ENCODE measurements around the gene GALNT18.

GALNT18 gene

DNA sequence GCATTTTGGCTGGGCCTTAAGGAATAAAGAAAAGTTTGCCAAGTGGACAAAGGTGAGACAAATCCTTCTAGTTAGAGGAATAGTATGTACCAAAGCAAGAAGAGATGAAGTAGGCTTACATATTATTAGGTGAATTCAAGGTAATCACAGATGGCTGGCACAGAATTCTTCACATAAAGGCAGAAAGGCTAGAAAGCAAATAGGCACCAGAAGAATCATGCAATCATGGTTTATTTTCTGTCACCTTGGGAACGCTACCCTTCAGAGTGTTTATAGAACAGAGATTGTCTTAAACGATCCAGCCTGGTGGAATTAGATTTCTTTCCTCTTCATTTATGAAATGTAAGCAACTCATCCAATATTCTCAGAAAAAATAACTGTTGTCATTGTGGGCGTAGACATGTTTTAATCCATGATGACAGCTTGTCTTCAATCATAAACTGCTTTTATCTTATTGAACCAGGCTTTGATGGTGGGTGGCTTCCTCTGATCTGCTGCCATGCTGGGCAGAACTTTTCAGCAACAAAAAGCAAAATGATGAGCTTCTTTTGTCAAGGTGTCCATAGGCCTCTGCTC, 219.8 kb downstream of the GALNT18 start:
- FAIRE-seq, result no peak
- no peak for DNase-seq (ENCODE audit: extremely low spot score, insufficient read length, low read depth)

DNA sequence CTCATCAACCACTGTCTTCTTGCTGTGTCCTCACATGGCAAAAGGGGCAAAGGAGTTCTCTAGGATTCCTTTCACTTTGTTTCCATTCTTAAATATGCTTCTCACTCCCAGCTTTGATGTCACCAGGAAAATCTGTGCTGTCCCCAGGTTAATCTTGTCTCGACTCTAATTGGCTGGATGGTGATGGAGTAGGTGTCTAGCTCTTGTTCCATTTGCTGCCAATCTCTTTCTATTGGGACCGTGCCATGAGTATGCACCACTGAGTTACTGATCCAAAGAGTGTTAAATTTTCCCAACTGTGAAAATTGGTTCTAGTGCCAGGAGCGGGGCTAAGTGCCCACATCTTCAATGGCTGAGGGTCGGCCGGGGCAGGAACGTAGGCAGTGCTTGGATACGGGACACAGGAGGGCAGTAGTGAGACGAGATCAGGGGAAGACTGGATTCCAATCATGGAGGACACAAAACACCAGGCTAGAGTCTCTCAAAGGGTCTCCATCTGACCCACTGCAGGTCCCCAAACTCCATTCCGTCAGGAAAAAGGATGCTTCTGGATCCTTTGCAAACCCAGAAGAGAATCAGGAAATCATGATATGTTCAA, 221.1 kb downstream of the GALNT18 start:
- FAIRE-seq (no peak), DNase-seq (ENCODE audit: extremely low spot score, insufficient read length, low read depth) (no peak)

DNA sequence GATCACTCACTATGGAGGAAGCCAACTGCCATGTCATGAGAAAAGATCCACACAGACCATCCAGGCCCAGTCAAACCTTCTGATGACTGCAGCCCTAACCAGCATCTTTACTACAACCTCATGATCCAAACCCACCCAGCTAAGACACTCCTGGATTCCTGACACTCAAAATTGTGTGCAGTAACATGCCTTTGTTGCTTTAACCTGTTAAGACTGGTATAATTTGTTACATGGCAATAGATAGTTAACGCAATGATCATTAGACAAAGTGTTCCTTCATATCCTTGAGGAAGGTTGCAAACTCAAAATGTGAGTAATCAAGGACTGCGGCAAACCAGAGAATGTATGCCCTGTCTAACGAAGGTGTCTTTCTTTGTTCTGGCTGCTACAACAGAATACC, 221.7 kb downstream of the GALNT18 start:
- FAIRE-seq (no peak), DNase-seq (ENCODE audit: extremely low spot score, insufficient read length, low read depth) (no peak)

DNA sequence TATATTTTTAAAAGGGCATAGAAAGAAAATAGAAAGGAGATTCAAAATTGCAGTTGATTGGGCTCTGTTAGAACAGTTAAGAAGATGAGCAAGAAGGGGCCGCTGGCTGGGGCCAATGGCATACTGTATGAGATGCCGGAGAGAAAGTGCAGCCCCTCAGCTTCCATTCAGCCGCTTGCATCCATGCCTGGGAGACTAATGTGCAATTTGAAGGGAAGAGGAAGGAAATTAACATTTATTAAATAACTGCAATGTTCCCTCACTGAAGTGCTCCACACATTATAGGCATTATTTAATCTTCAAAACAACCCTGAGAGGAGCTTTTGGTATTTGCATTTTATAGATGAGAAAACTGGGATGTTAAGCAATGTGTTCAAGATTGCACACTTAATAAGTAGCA, 224.0 kb downstream of the GALNT18 start:
- FAIRE-seq (no peak), DNase-seq (ENCODE audit: extremely low spot score, insufficient read length, low read depth) (no peak)

DNA sequence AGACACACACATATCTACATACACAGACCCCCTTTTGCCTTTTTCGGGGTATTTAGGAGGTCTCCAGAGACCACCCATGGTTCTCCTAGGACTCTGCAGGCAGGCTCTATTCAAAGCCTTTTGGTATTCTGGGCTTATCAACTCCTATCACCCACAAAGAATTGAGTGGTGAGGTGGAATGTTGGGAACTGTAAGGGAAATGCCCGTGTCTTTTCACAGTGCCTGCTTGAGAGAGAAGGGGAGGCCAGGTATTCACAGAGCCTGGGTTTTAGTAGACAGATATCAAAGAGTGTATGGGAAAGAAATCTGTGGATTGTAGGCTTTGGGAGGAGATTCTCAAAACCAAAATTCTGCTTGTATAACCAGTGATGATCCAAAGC, 224.8 kb downstream of the GALNT18 start:
- FAIRE-seq (no peak), DNase-seq (ENCODE audit: extremely low spot score, insufficient read length, low read depth) (no peak)

DNA sequence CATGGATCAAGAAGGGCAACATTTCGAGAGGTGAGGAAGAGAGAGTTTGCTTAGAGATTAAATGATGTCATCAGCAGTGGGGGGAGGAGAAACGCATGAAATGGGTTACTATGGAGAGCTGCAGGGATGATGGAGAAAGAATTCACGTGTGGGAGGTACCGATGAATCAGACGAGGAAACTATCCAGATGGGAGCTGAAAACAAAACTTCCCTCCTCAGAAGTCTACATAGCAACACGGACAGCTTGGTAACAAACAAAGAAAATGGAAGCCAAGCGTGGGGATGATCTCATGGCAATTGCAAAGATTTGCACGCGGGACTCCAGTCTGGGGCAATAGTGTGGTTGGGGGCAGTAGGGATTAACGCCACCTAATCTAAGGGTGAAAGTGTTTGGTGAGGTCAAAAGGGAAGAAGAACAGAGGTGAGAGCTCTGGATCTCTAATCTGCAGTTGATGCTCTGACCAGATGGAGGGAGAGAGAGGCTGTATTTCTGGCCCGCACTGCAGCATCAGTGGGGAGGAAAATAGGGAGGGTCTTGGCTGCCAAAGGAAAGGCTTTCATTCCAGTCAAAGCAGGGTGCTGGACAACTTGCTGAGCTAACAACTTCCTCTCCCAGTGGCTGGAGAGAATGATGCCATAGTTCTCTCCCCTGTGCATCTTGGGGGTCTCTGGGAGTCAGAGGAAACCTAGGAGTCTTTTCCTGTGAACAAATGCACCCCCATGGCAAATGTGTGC, 225.3 kb downstream of the GALNT18 start:
- no peak for FAIRE-seq
- DNase-seq (ENCODE audit: extremely low spot score, insufficient read length, low read depth), result no peak

DNA sequence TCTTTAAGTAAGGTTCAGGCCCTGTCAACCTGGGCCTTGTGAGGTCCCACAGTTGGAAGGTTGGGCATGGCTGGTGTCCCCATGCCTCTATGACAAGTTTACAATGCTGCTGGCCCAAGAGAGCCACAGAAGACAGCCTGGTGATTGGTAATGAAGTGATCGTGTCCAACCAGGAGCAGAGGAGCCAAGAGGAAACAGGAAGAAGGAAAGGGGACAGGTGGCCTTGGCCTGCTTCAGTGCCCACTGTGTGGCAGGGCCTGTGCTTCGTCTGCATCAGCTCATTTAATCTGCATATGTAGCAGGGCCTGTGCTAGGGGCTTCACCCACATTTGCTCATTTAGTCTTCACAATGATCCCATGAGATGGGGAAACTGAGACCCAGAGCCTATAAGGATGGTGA, 226.7 kb downstream of the GALNT18 start:
- FAIRE-seq, result no peak

DNA sequence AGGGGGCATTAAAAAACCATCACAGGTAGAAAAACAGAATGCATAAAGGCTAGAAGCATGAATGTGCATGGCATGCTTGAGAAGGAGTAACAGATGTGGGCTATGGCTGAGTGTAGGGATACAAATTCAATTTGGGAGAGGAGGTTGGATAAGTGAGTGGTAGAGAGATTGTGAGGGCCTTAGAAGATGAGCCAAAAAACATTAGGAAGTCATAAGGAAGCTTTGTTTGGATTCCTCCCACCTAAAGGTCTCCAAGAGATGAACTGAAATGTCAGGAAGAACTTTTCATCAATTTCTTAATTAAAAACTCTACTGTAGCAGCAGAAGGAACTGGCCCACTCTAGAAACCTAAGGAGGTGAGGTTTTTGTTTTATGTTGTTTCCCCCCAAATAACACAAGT, 227.6 kb downstream of the GALNT18 start:
- FAIRE-seq (no peak), DNase-seq (ENCODE audit: extremely low spot score, insufficient read length, low read depth) (no peak)

More for the DNA sequence above, 226.7 kb downstream of the GALNT18 start:
- DNase-seq (ENCODE audit: extremely low spot score, insufficient read length, low read depth), result no peak

DNA sequence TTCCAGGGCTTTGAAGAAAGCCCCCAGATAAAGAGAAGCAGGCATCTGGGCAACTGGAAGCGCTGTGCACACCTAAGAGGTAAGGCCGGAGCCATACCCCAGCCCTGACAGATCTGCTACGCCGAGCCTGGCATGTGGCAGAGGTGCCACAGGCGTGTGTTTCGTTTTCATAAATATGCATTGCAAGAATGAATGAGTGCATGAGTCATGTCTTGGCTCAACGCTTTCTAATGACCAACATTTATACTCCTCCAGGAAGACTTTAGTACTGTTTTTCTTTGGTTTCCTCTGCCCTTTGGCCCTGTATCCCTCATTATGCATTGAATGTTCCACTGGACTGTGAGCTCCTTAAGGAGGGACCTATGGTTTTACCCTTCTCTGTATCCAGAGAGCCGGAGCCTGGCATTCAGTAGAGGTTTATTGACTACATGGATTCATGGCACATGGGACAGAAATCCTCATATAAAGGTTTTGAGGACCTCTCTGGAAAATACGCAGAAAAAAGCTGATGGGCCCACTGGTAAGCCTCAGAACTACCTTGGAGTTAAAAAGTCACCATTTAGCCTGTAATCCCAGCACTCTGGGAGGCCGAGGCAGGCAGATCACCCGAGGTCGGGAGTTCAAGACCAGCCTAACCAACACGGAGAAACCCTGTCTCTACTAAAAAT, 229.9 kb downstream of the GALNT18 start:
- no peak for DNase-seq (ENCODE audit: extremely low spot score, insufficient read length, low read depth)
- no peak for FAIRE-seq

DNA sequence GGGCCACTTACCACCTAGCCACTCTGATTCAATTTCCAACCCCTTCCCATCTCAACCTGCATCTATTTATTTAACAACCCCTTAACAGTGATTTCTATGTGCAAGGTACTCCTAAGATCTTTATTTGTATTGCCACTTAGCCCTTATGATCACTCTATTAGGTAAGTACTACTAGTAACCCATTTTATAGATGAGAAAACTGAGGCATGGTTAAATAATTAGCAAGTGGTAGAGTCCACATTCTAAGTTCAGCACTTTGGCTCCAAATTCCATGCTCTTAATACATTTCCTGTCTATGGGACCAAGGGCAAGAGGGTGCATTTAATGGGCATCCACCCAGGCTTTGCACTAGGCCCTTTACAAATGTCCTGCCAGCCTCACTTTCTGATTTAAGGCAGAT, 230.6 kb downstream of the GALNT18 start:
- DNase-seq (ENCODE audit: extremely low spot score, insufficient read length, low read depth) (no peak), FAIRE-seq (no peak)

DNA sequence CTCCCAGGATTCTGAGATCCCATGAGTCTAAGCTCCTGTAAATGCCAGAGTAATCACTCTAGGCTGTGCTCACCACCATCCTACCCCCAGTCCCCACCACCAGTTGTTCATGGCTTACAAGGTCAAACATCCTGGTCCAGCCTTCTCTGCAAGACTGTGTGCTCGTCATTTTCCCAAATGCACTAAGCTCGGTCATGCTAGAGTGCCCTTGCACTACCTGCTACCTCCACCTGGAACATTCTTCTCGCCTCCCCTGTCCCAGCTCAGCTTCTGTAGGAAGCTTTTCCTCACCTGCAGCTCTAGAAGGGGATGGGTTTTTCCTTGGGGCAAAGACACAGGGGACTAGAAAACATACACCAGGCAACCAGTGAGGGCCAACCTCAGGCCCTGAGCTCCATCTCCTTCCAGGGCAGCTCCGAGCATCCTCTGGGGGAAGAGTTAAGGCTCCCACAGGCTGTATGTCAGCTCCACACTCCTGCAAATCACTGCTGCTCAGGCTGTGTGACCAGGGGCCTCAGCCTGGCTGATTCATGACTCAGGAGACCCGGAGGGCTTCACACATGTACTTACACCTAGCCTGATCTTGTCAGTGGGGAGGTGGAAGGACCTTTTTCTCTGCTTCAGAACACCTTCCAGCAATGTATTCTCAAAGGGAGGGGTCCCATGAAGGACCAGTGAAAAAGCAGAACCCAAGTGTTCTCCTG, 231.6 kb downstream of the GALNT18 start:
- DNase-seq (ENCODE audit: extremely low spot score, insufficient read length, low read depth) (no peak), FAIRE-seq (no peak)

DNA sequence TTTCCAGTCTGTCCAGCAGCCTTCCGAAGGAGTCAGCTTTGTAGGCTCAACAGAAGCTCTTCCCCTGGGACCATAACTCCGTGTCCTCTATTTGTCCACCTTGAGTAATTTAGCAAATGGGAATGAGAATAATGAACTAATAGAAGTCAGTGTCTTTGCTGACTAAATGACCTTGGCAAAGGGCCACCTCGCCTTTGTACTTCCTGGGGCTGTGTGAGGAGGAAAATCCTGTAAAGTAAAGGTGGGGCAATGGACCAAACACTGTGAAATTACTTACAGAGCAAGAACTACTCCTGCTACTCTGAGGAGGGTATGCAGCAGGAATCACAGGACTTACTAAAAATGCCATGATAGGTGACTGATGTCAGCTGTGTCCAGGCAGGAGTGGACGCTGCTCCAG, 232.6 kb downstream of the GALNT18 start:
- FAIRE-seq (no peak), DNase-seq (ENCODE audit: extremely low spot score, insufficient read length, low read depth) (no peak)

DNA sequence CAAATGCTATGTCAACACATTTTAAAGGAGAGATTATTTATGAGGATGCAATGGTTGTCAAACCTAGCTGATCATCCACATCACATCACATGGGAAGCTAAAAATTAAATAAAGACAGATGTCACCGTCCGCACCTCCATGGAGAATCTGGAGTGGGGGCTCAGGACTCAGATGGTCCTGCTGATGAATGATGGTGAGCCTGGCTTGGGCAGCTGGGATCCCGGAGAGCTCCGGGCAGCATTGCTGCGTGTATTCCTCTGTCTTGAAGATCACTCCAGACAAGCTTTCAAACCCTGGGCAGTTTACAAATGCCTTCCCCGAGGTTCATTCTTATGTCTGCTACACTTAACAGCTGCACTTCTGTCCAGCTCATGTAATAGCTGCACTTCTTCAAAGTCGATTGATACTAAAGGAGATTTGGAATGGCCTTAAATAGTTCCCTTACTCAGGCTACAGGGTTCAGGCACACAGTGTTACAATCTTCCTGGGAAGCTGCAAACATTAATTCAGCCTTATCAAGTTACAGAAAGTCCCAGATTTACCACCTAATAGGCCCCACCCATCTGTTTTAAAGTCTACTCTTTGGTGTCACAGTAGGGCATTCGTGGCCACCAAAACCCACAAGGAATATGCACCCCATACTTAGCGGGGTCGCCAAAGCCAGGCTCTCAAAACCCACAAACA, 234.0 kb downstream of the GALNT18 start:
- FAIRE-seq (no peak), DNase-seq (ENCODE audit: extremely low spot score, insufficient read length, low read depth) (no peak)

DNA sequence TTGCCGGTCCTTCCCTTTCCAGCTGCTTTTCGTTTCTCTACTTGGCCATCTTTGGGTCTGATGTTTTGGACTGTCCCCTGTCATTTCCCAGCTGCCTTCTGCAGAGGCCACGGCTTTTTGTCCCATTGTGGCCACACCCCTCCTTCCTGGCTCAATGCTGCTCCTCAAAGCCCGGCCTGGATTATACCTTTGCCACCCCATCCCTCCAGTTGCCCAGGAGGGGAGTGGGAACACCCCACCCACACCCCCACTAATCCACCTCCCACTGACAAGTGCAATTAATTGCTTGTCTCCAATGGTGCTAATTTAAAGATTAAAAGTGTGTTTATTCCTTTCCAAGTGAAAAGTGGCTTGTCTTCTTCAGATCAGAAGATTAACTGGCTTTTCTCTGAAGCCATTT, 234.6 kb downstream of the GALNT18 start:
- no peak for DNase-seq (ENCODE audit: extremely low spot score, insufficient read length, low read depth)
- no peak for FAIRE-seq

DNA sequence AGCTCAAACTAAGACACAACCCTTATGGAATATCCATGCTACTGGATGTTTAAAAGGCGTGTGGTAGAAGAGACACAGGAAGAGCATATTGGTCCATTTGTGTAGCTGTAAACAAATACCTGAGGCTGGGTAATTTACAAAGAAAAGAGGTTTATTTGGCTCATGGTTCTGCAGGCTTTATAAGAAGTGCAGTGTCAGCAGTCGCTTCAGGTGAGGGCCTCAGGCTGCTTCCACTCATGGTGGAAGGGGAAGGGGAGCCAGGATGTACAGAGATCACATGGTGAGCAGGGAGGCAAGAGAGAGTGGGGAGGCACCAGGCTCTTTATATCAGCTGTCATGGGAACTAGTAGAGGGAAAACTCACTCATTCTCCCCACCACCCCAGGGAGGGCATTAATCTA, 237.0 kb downstream of the GALNT18 start:
- DNase-seq (ENCODE audit: extremely low spot score, insufficient read length, low read depth) (no peak), FAIRE-seq (no peak)

DNA sequence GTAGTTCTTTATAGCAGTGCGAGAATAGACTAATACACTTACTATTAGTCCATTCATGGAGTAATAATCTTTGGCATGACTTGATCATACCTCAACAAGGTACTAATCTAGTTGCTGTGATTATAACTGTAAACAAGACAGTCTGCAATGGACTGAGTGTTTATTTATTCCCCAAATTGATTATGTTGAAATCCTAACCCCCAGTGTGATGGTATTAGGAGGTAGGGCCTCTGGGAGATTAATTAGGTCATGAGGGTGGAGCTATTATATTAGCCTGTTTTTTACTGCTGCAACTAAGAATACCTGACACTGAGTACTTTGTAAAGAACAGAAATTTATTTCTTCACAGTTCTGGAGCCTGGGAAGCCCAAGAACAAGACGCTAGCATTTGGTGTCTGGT, 237.8 kb downstream of the GALNT18 start:
- DNase-seq (ENCODE audit: extremely low spot score, insufficient read length, low read depth) (no peak), FAIRE-seq (no peak)

DNA sequence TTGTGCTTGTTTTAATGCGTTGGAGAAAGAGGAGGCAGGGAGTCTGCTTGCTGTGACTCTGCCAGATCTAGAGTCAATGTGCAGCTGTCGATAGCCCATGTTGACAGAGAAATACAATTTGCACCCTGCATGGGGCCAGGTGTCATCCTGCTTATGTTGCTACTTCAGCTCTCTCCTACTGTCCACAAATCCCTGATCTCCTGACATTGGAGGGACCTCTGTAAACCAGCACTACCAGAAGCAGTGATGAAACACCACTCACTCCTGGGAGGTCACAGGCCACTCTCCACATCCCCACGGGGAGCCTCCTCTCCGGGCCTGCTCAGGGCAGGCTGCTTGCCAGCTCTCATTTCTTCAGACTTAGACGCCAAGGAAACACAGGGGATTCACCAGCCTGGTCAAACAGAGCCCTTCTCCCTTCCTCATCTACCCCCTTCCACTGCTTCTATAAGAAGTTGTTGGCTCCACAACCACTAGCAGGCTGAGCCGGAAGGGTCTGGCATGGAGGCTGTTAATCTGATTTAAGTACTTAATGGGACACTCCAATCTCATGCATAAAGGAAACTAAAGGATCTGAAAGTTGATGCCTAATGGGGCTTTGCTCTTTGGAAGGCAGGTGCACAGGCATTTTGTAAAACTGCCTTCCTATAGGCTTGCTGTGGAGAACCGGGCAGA, 238.8 kb downstream of the GALNT18 start:
- no peak for FAIRE-seq
- DNase-seq (ENCODE audit: extremely low spot score, insufficient read length, low read depth), result no peak

DNA sequence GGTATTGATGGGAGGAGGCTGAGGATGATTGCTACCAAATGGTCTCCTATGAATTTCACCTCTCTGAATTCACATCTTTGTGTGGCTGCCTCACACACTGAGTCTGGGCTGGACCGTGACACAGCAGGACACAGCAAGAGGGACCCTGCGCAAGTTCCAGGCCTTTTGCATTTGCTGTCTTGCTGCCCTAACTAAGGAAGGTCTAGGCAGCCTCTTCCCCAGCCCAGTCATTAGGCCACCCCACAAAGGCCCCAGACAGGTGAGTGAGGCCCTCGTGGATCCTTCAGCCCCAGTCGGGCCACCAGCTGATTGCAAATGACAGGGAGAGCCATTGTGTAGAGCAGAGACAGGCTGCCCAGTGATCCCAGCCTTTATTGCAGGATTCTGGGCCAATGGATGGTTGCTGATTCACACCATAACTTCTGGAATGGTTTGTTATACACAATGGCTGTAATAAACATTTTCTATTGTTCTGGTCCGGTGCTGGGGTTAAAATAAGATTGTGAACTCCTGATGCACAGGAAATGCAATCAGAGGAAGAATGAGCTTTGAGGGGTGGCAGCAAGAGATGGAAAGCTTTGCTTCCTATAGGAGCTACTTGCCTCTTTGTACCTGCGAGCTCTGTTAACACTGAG, 240.2 kb downstream of the GALNT18 start:
- DNase-seq (ENCODE audit: extremely low spot score, insufficient read length, low read depth) (no peak), FAIRE-seq (no peak)

DNA sequence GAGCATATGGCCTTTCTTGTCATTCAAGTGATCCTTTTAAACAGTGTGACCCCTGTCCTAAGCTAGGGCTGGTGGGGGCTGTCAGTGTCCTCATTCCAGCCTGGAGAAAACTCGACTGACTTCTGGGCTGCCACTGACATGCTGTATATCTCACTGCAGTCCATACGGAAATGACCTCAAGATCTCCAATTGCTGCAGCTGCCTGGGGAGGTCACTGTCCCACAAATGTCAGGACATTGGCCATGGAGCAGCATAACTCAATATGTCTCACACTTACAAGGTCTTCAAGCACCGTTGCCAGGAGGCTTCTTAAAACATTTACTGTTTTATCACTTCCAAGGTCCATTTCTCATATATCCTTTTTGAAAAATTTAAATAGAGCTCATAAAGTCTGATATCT, 240.9 kb downstream of the GALNT18 start:
- FAIRE-seq, result no peak
- no peak for DNase-seq (ENCODE audit: extremely low spot score, insufficient read length, low read depth)

Data from GM18507 (cell line).